ENCODE data around the gene TTC28. TPM values are rescaled to one million over a fixed set of nuclear protein-coding genes. Genes with fewer than 3 reads are reported as not detected.

TTC28 gene
- total RNA-seq, 4 donors from 2014 or later: 49.8 to 99.7 (median 79.7) TPM

DNA sequence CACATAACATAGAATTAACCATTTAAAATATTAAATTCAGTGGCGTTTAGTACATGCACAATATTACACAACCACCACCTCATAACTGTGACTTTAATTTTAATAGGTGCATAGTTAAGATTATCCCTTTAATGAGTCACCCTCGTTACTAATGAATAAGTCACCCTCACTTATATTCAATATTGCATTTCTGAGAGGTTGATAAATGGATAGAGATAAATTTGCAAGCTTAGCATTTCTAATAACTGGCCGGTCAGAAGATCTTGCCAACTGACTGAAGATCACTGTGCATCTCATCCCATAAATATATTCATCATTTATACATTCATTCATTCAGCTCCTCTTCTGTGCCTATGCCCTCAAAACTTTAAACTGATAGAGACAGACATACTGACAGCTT, 243.7 kb downstream of the TTC28 start:
- H3K4me1 ChIP-seq: peaks cover 9 to 28% of the 10 kb centered on the region in 2 donors
- intact Hi-C loops (cut with DNase I): no loop called here
- H3K9me3 ChIP-seq: no peaks in the 10 kb centered on the region

DNA sequence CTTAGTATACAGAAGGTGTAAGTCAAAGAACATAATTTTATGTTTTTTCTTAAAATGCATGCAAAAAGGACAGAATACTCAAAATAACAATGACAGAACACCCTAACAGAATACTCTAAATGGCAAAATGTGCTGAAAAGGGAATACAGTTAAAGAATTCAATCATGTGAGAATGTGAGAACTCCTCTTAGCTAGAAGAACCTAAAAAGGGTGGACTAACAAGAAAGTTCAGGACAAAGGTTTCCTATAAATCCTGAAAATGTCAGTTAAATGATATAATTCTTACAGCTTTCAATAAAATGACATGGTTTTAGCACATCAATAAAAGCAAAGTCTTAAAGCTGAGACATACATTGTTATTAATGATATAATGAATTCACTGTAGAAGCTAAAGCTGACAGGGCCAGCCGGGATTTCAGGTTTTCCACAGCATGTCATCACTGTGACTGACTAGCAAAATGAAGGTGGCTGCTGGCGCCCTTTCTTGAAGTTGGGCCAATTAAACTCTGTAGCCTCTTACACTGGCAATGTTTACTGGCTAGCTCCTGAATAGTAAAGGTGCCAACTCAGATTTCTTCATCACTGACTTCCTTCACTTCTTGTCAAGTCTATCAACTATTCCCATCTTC, 244.4 kb downstream of the TTC28 start:
- 57 to 67% methylated on average over 2 of the region's 2 CpGs for WGBS, 2 donors
- Histone ChIP-seq H3K27me3 (no peaks in the 10 kb centered on the region), H3K27ac (no peak overlapping the region), H3K36me3 (no peaks in the 10 kb centered on the region), H3K4me1 (peaks cover 3 to 21% of the 10 kb centered on the region in 2 donors), H3K4me3 (replicated peaks in 1 of 3) (no peak overlapping the region), H3K9me3 (no peaks in the 10 kb centered on the region)
- DNase-seq: peak; percentile 59 to 64
- no peak for TF ChIP-seq POLR2A (IDR thresholded peaks at IDR 0.05)
- TF ChIP-seq, protein P1, sequence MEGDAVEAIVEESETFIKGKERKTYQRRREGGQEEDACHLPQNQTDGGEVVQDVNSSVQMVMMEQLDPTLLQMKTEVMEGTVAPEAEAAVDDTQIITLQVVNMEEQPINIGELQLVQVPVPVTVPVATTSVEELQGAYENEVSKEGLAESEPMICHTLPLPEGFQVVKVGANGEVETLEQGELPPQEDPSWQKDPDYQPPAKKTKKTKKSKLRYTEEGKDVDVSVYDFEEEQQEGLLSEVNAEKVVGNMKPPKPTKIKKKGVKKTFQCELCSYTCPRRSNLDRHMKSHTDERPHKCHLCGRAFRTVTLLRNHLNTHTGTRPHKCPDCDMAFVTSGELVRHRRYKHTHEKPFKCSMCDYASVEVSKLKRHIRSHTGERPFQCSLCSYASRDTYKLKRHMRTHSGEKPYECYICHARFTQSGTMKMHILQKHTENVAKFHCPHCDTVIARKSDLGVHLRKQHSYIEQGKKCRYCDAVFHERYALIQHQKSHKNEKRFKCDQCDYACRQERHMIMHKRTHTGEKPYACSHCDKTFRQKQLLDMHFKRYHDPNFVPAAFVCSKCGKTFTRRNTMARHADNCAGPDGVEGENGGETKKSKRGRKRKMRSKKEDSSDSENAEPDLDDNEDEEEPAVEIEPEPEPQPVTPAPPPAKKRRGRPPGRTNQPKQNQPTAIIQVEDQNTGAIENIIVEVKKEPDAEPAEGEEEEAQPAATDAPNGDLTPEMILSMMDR (IDR thresholded peaks at IDR 0.05): no peak
- intact Hi-C loops (cut with DNase I): no loop called here

More for the DNA sequence above, 243.7 kb downstream of the TTC28 start:
- Histone ChIP-seq H3K27ac (no peak overlapping the region), H3K27me3 (no peaks in the 10 kb centered on the region), H3K4me3 (replicated peaks in 1 of 3) (no peak overlapping the region), H3K36me3 (no peaks in the 10 kb centered on the region)
- DNase-seq: no peak
- TF ChIP-seq, protein P1 (IDR thresholded peaks at IDR 0.05): no peak
- no peak for TF ChIP-seq POLR2A (IDR thresholded peaks at IDR 0.05)
- WGBS, 2 donors: 93 to 94% methylated on average over 3 of the region's 3 CpGs

DNA sequence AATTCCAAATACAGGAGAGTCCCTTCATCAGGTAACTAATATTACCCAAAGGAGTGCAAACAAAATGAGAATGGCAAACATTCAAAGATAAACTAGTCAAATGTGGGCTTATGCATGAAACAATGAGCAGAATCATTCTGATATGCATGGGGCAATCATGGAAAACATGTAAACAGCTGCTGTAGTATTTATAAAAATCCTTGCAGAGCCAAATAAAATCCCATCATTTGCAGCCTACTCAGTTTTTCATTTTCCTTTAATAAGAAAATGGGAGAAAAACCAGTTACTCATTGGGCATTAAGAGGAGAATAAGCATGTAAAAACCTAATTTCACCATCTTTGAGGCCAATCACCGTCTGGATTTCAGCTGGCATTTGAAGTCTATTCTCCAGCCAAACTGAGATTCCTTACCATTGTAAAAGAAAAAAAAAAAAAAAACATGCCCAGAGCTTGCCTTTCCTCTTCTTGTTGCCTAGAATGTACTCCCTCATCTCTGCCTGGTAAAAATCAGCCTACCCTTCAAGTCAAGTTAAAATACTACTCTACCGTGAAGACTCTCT, 249.1 kb downstream of the TTC28 start:
- intact Hi-C loops (cut with DNase I): no loop called here
- Histone ChIP-seq H3K27ac (no peak overlapping the region), H3K4me3 (replicated peaks in 1 of 3) (no peak overlapping the region), H3K36me3 (no peaks in the 10 kb centered on the region), H3K4me1 (peaks cover 7 to 22% of the 10 kb centered on the region in 2 donors), H3K27me3 (no peaks in the 10 kb centered on the region), H3K9me3 (no peaks in the 10 kb centered on the region)
- WGBS, 2 donors: 42 to 53% methylated on average over 2 of the region's 2 CpGs
- no peak for DNase-seq
- TF ChIP-seq, protein P1 (IDR thresholded peaks at IDR 0.05): no peak
- no peak for TF ChIP-seq POLR2A (IDR thresholded peaks at IDR 0.05)

DNA sequence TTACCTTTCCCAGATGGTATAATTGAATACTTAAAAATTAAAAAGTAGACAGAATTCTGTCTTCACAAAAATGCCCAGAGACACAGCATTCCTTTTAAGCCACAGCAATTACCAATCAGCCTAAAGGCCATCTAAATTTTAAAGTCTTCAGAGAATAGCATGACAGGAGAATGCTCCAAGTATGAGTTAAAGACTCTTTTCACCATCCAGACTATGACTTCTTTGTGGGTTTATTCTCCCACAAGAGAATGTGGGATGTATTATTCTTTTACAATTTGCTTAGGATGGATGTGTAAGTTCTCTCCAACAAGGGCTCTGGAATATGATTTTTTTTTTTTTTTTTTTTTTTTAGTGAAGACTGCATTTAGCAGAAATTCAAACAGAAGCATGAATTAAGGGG, 249.9 kb downstream of the TTC28 start:
- TF ChIP-seq, protein P1 (IDR thresholded peaks at IDR 0.05): no peak
- TF ChIP-seq POLR2A (IDR thresholded peaks at IDR 0.05): no peak
- no peaks in the 10 kb centered on the region for H3K36me3 ChIP-seq
- DNase-seq: no peak
- H3K27me3 ChIP-seq: no peaks in the 10 kb centered on the region
- H3K27ac ChIP-seq: no peak overlapping the region
- H3K9me3 ChIP-seq: no peaks in the 10 kb centered on the region
- H3K4me1 ChIP-seq: peaks cover 7 to 14% of the 10 kb centered on the region in 2 donors
- intact Hi-C loops (cut with DNase I): no loop called here
- no peak overlapping the region for H3K4me3 ChIP-seq (replicated peaks in 1 of 3)

DNA sequence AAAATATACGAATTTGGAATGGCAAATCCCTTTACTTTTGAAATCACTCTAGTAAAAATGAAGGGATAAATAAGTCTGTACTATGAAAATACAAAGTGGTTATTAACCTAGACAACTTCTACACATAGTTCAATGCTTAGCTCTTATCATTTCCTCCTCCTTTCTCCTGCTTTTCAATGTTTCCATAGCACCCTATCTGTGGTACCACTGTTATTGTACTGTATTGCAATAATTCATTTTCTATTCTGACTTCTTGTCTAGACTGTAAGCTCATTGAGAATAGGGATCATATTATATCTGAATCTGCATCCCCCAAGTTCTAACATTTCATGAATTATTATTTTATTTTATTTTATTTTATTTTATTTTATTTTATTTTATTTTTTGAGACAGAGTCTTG, 251.4 kb downstream of the TTC28 start:
- Histone ChIP-seq H3K36me3 (no peaks in the 10 kb centered on the region), H3K4me1 (peaks cover 7 to 11% of the 10 kb centered on the region in 2 donors), H3K9me3 (no peaks in the 10 kb centered on the region), H3K27me3 (no peaks in the 10 kb centered on the region), H3K4me3 (replicated peaks in 1 of 3) (no peak overlapping the region), H3K27ac (no peak overlapping the region)
- TF ChIP-seq, protein P1 (IDR thresholded peaks at IDR 0.05): no peak
- TF ChIP-seq POLR2A (IDR thresholded peaks at IDR 0.05): no peak
- intact Hi-C loops (cut with DNase I): no loop called here
- 88 to 90% methylated on average over 1 of the region's 1 CpG for WGBS, 2 donors
- no peak for DNase-seq

Measured in thyroid gland (tissue), 4 donors.